NCI-H1105 (cell line): Measurements from ENCODE around the gene PTPRD.

Experiments
- DNase-seq: peaks from one replicate; lab custom pipeline; 2025; lab: John Stamatoyannopoulos, UW

Gene PTPRD

GRCh38 chr9:8434621-8435020 is 2178.2 kb downstream of the PTPRD start:
- DNase-seq = no peak

GRCh38 chr9:8432224-8432623 is 2180.6 kb downstream of the PTPRD start:
- DNase-seq = no peak

GRCh38 chr9:8431505-8431904 is 2181.3 kb downstream of the PTPRD start:
- DNase-seq = no peak

- no peak for DNase-seq
Observed at GRCh38 chr9:8430945-8431344, 2181.9 kb downstream of the PTPRD start.

GRCh38 chr9:8429768-8430167 is 2183.0 kb downstream of the PTPRD start:
- no peak for DNase-seq

- DNase-seq = no peak
Observed at GRCh38 chr9:8429157-8429556, 2183.6 kb downstream of the PTPRD start.

GRCh38 chr9:8428389-8428788 is 2184.4 kb downstream of the PTPRD start:
- DNase-seq = no peak

GRCh38 chr9:8424786-8425410 is 2187.9 kb downstream of the PTPRD start:
- DNase-seq = no peak

GRCh38 chr9:8420416-8420815 is 2192.4 kb downstream of the PTPRD start:
- no peak for DNase-seq

GRCh38 chr9:8419596-8420275 is 2193.1 kb downstream of the PTPRD start:
- DNase-seq = no peak

- no peak for DNase-seq
Observed at GRCh38 chr9:8417341-8417740, 2195.5 kb downstream of the PTPRD start.

- no peak for DNase-seq
Observed at GRCh38 chr9:8412327-8412726, 2200.5 kb downstream of the PTPRD start.

- DNase-seq = no peak
Observed at GRCh38 chr9:8408575-8409190, 2204.1 kb downstream of the PTPRD start.

- DNase-seq = peak; percentile 10
Observed at GRCh38 chr9:8401961-8402705, 2210.7 kb downstream of the PTPRD start.

GRCh38 chr9:8400378-8400777 is 2212.4 kb downstream of the PTPRD start:
- no peak for DNase-seq

GRCh38 chr9:8395022-8395421 is 2217.8 kb downstream of the PTPRD start:
- DNase-seq = no peak

GRCh38 chr9:8394341-8394740 is 2218.5 kb downstream of the PTPRD start:
- no peak for DNase-seq

GRCh38 chr9:8392866-8393265 is 2219.9 kb downstream of the PTPRD start:
- DNase-seq = no peak

- DNase-seq = no peak
Observed at GRCh38 chr9:8391566-8391965, 2221.2 kb downstream of the PTPRD start.

GRCh38 chr9:8391132-8391531 is 2221.7 kb downstream of the PTPRD start:
- no peak for DNase-seq

GRCh38 chr9:8390571-8390970 is 2222.2 kb downstream of the PTPRD start:
- DNase-seq = no peak

GRCh38 chr9:8389531-8389930 is 2223.3 kb downstream of the PTPRD start:
- DNase-seq = no peak

- DNase-seq = no peak
Observed at GRCh38 chr9:8388132-8388531, 2224.7 kb downstream of the PTPRD start.
